Tibial nerve (tissue), 4 donors: ENCODE data around the gene BTF3L4. TPM values are rescaled to one million over a fixed set of nuclear protein-coding genes. Genes with fewer than 3 reads are reported as not detected.
"Not testable (repeated sequence)": the region's sequence is repeated elsewhere in the genome, so short reads cannot be mapped to it uniquely, and the experiment has no call there.

Experiments
- DNase-seq, 2 donors: peaks; one replicate each; pipeline ENCODE4 v3.0.0-alpha.2; 2019; ENCODE audit warnings: low spot score in 2 of 2
- H3K27ac ChIP-seq, 4 donors: fragments of 200-600 bp; sonication (generic) in 3 of 4; one replicate each; pipeline ENCODE4 v1.5.1; 2017 to 2019; ENCODE audit warnings: mild to moderate bottlenecking in 1 of 4
- H3K27me3 ChIP-seq, 2 donors: fragments of 200-600 bp; sonication (generic) in 1 of 2; one replicate each; pipeline versions ENCODE4 v1.5.1 to v1.6.0; 2017 to 2019
- H3K36me3 ChIP-seq, 3 donors: fragments of 200-600 bp; sonication (generic); one replicate each; pipeline ENCODE4 v1.5.1; 2018 to 2019
- H3K4me1 ChIP-seq, 4 donors: fragments of 200-600 bp; sonication (generic) in 3 of 4; one replicate each; pipeline ENCODE4 v1.5.1; 2017 to 2019
- H3K4me3 ChIP-seq, 4 donors: fragments of 200-600 bp; sonication (generic) in 3 of 4; one replicate each; pipeline ENCODE4 v1.5.1; 2017 to 2019; ENCODE audit warnings: mild to moderate bottlenecking in 1 of 4, moderate library complexity in 1 of 4
- H3K9me3 ChIP-seq, 4 donors: fragments of 200-600 bp; sonication (generic) in 3 of 4; one replicate each; pipeline ENCODE4 v1.5.1; 2017 to 2019
- CTCF ChIP-seq, 5 experiments: fragments of 200-600 bp in 3 of 5; fragments of 450-650 bp in 2 of 5; sonication (generic) in 3 of 5; IDR thresholded peaks; one replicate each; pipeline ENCODE4 v1.5.1; 2016 to 2019; ENCODE audit warnings: antibody characterized with exemption in 5 of 5, mild to moderate bottlenecking in 3 of 5, moderate library complexity in 2 of 5
- EP300 ChIP-seq, 2 donors: sonication (generic); formaldehyde crosslinking; IDR thresholded peaks; one replicate each; pipeline ENCODE4 v1.6.1; 2017; ENCODE audit warnings: antibody characterized with exemption in 2 of 2, mild to moderate bottlenecking in 1 of 2
- POLR2A ChIP-seq, 2 donors: fragments of 450-650 bp; IDR thresholded peaks; one replicate each; pipeline ENCODE4 v1.6.1; 2017; ENCODE audit warnings: antibody characterized with exemption in 2 of 2, mild to moderate bottlenecking in 2 of 2, moderate library complexity in 2 of 2
- WGBS, 2 donors: methylation state at CpG; one replicate each; pipeline ENCODE4 v1.1.5; 2018; 5-methylcytosine and 5-hydroxymethylcytosine counted together
- total RNA-seq, 4 donors: library from RNA; depleted of rRNA; stranded (reverse); fragments of >200 nt; gene quantifications; one replicate each; pipeline ENCODE4 v1.1.0, GENCODE V29; 2016

Gene BTF3L4
- total RNA-seq, 4 donors from 2014 or later: 30.6 to 46.5 (median 37.5) TPM

- Histone ChIP-seq H3K36me3 (peaks cover 0 to 31% (median 3%) of the 10 kb centered on the region in 3 donors), H3K27ac (peak overlapping the region; percentile 79 to 89 (median 86)), H3K4me3 (peak overlapping the region in 3 of 4 donors; percentile 66 to 88 (median 83)), H3K9me3 (no peaks in the 10 kb centered on the region), H3K27me3 (no peaks in the 10 kb centered on the region), H3K4me1 (peaks cover 0 to 39% (median 16%) of the 10 kb centered on the region in 4 donors)
- no peak for DNase-seq
- 94 to 99% methylated on average over 2 of the region's 2 CpGs for WGBS, 2 donors
- TF ChIP-seq CTCF (IDR thresholded peaks at IDR 0.05): no peak
- TF ChIP-seq EP300 (IDR thresholded peaks at IDR 0.05): no peak
- TF ChIP-seq POLR2A (IDR thresholded peaks at IDR 0.05): no peak
These were observed 22.1 kb upstream of the BTF3L4 start for GRCh38 chr1:52034050-52034384.

- TF ChIP-seq POLR2A (IDR thresholded peaks at IDR 0.05) (no peak), EP300 (IDR thresholded peaks at IDR 0.05) (no peak), CTCF (IDR thresholded peaks at IDR 0.05) (no peak)
- H3K36me3 ChIP-seq: peaks cover 0 to 56% (median 3%) of the 10 kb centered on the region in 3 donors
- peaks cover 0 to 13% (median 4%) of the 10 kb centered on the region in 4 donors for H3K4me1 ChIP-seq
- no peaks in the 10 kb centered on the region for H3K9me3 ChIP-seq
- no peak for DNase-seq
- no peak overlapping the region for H3K4me3 ChIP-seq
- no peak overlapping the region for H3K27ac ChIP-seq
- no peaks in the 10 kb centered on the region for H3K27me3 ChIP-seq
- WGBS, 2 donors: 75 to 79% methylated on average over 5 of the region's 5 CpGs
These were observed 18.7 kb upstream of the BTF3L4 start for GRCh38 chr1:52037402-52037814.

DNA sequence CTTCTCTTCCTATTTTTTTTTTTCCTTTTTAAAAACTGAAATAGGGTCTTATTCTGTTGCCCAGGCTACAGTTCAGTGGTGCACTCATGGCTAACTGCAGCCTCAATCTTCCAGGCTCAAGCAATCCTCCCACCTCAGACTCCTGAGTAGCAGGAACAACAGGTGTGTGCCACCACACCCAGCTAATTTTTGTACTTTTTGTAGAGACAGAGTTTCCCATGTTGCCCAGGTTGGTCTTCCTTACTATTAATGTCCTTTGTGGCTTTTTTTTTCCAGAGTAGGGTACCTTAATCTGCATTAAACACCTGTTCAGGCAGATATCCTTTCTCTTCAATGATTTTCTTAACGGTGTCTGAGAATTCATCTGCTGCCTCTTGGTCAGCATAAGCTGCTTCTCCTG, 18.2 kb upstream of the BTF3L4 start:
- Histone ChIP-seq H3K9me3 (no peaks in the 10 kb centered on the region), H3K27me3 (no peaks in the 10 kb centered on the region), H3K27ac (no peak overlapping the region), H3K4me1 (peaks cover 0 to 8% (median 0%) of the 10 kb centered on the region in 4 donors), H3K4me3 (no peak overlapping the region), H3K36me3 (peaks cover 0 to 56% (median 3%) of the 10 kb centered on the region in 3 donors)
- no peak for DNase-seq
- TF ChIP-seq EP300 (IDR thresholded peaks at IDR 0.05) (no peak), CTCF (IDR thresholded peaks at IDR 0.05) (no peak), POLR2A (IDR thresholded peaks at IDR 0.05) (no peak)
- WGBS, 2 donors: 91% methylated on average over 1 of the region's 1 CpG

- TF ChIP-seq POLR2A (IDR thresholded peaks at IDR 0.05) (no peak), EP300 (IDR thresholded peaks at IDR 0.05) (no peak), CTCF (IDR thresholded peaks at IDR 0.05) (no peak)
- WGBS, 2 donors: 95 to 96% methylated on average over 4 of the region's 4 CpGs
- DNase-seq: no peak
- Histone ChIP-seq H3K4me1 (no peaks in the 10 kb centered on the region), H3K27ac (no peak overlapping the region), H3K36me3 (peaks cover 0 to 49% (median 3%) of the 10 kb centered on the region in 3 donors), H3K9me3 (no peaks in the 10 kb centered on the region), H3K27me3 (no peaks in the 10 kb centered on the region), H3K4me3 (no peak overlapping the region)
These were observed 14.4 kb upstream of the BTF3L4 start for GRCh38 chr1:52041551-52042185.

DNA sequence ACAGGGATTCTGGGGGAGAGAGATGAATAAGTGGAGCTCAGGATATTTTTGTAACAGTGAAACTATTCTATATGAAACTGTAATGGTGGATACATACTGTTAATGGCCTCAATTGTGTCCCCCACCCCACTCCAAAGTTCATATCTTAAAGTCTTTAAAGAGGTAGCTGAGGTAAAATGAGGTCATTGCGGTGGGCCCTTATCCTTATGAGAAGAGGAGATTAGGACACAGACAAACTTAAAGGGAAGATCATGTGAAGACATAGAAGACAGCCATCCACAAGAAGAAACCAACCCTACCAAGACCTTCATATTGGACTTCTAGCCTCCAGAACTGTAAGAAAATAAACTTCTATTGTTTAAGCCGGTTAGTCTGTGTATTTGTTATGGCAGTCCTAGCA, 10.9 kb upstream of the BTF3L4 start:
- no peaks in the 10 kb centered on the region for H3K9me3 ChIP-seq
- TF ChIP-seq EP300 (IDR thresholded peaks at IDR 0.05): no peak
- DNase-seq: no peak
- H3K4me3 ChIP-seq: no peak overlapping the region
- H3K36me3 ChIP-seq: peaks cover 0 to 16% (median 0%) of the 10 kb centered on the region in 3 donors
- WGBS, 2 donors: 92 to 95% methylated on average over 2 of the region's 2 CpGs
- no peak overlapping the region for H3K27ac ChIP-seq
- H3K27me3 ChIP-seq: no peaks in the 10 kb centered on the region
- no peaks in the 10 kb centered on the region for H3K4me1 ChIP-seq

- not testable (repeated sequence) for DNase-seq, H3K4me1 ChIP-seq, H3K27ac ChIP-seq, H3K27me3 ChIP-seq, H3K4me3 ChIP-seq, H3K9me3 ChIP-seq
- WGBS, 2 donors: 97% methylated on average over 4 of the region's 4 CpGs
- H3K36me3 ChIP-seq: peaks cover 0 to 14% (median 0%) of the 10 kb centered on the region in 3 donors
These were observed 10.4 kb upstream of the BTF3L4 start for GRCh38 chr1:52045666-52046195.

- not testable (repeated sequence) for H3K27ac ChIP-seq, H3K4me3 ChIP-seq, H3K9me3 ChIP-seq, DNase-seq, H3K27me3 ChIP-seq
- Histone ChIP-seq H3K4me1 (peaks cover 0 to 14% (median 4%) of the 10 kb centered on the region in 4 donors), H3K36me3 (peaks cover 0 to 26% (median 0%) of the 10 kb centered on the region in 3 donors)
- 97 to 100% methylated on average over 4 of the region's 4 CpGs for WGBS, 2 donors
These were observed 6.8 kb upstream of the BTF3L4 start for GRCh38 chr1:52049337-52049736.
